Epithelial cell of esophagus (primary cell): ENCODE measurements around the gene PDIK1L.
A peak's percentile ranks its signal among the peaks of the same experiment; 100 is the strongest.

Experiments
- DNase-seq: peaks from one replicate; pipeline ENCODE4 v3.0.0; 2010; ENCODE audit warnings: low read depth
- H3K4me3 ChIP-seq: 2 replicates; pipeline ENCODE4 v1.5.1; 2011; ENCODE audit warnings: mild to moderate bottlenecking, low read length, control low read depth
- CTCF ChIP-seq: IDR thresholded peaks from 2 replicates; pipeline ENCODE4 v1.5.1; 2011; ENCODE audit warnings: low read depth, mild to moderate bottlenecking, low read length, control low read depth, inconsistent platforms; ENCODE audit not compliant: insufficient read depth; ENCODE audit errors: missing control alignments

Gene PDIK1L

GRCh38 chr1:26122988-26123973, 11.7 kb downstream of the PDIK1L start:
- peak; percentile 87 for DNase-seq
- H3K4me3 ChIP-seq = peak overlapping the region; percentile 4
- no peak for TF ChIP-seq CTCF

- no peak for DNase-seq
- no peak for TF ChIP-seq CTCF
- no peak overlapping the region for H3K4me3 ChIP-seq
Observed at GRCh38 chr1:26124418-26125331, 13.1 kb downstream of the PDIK1L start.

GRCh38 chr1:26125382-26125781, 13.8 kb downstream of the PDIK1L start:
- no peak for TF ChIP-seq CTCF
- no peak for DNase-seq
- no peak overlapping the region for H3K4me3 ChIP-seq

GRCh38 chr1:26125946-26126320, 14.3 kb downstream of the PDIK1L start:
- no peak for DNase-seq
- TF ChIP-seq CTCF = no peak
- H3K4me3 ChIP-seq = no peak overlapping the region

GRCh38 chr1:26126321-26127084, 14.9 kb downstream of the PDIK1L start:
- peak; percentile 89 for DNase-seq
- TF ChIP-seq CTCF = no peak
- no peak overlapping the region for H3K4me3 ChIP-seq
